HG03045 (cell line): ENCODE measurements around the gene PRKCB.
"Not testable (repeated sequence)": the region's sequence is repeated elsewhere in the genome, so short reads cannot be mapped to it uniquely, and the experiment has no call there.

Source experiments
- ATAC-seq: cut with Tn5 transposase; IDR thresholded peaks from one replicate; pipeline ENCODE4 v1.9.1; 2021; ENCODE audit warnings: mild to moderate bottlenecking, moderate library complexity; ENCODE audit not compliant: unreplicated experiment

PRKCB gene

DNA sequence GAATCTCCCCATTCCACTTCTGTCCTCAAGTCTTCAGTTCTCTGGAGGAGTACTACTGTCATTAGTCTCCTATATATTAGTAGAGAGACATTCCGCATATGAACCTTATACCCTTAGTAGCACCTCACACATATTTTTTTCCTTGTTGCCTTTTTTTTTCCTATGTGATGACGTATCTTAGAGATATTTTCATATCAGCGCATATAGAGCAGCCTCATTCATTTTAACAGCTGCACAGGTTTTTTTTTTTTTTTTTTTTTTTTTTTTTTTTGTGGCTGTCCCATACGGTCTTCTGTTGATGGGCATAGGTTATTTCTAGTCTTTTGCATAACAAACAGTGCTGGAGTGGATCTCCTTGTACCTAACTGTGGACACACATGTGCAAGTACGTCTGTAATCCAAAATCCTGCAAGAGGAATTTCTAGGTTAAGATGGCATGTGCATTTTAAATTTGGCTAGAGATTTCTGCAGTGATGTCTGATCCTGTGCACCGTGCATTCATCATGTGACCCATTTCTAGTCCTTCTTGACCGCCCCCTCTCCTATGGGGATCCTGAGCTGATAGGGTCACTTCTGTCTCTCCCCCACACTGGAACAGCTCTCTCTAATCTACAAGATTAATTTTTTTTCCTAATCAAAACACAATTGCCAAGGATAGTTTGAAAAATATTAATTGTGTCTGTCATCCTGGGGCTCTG is 64.8 kb downstream of the PRKCB start:
- no peak for ATAC-seq

DNA sequence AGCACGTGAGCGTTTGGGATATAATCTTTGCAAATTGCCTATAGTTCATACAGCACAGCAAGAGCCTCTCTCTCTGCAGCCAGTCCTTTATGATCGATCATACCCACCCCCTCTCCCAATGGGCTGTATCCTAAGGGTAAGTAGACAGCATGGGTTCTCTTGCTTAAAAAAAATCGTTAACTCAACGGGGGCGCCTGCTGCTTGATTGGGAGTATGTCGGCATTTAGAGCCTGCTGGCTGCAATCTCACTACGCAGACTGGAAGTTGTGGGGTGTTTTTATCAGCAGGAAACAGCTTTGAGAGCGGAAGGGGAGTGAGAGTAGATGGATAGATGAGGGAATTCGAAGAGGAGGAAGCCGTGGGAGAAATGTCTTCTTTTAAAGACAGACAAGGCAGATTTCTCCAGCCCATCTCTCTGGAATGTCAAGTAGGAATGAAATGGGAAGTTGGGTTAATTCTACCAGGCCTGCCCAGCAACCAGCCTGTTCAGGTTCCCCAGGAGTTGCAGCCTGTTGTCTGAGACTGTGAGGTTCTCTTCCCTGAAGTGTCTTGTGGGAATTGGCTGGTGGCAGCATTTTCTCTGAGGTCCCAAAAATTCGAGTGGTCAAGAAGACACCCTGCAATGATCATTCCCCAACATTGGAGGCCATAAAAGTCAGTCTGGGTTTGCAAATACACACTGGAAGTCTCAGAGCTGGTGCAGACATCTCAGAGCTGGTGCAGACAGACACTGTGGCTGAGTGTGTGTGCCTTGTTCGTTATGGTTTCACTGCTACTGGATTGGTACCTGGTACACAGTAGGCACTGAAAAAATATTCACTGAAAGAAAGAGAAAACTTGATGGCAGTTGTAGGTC is 65.6 kb downstream of the PRKCB start:
- ATAC-seq: no peak

DNA sequence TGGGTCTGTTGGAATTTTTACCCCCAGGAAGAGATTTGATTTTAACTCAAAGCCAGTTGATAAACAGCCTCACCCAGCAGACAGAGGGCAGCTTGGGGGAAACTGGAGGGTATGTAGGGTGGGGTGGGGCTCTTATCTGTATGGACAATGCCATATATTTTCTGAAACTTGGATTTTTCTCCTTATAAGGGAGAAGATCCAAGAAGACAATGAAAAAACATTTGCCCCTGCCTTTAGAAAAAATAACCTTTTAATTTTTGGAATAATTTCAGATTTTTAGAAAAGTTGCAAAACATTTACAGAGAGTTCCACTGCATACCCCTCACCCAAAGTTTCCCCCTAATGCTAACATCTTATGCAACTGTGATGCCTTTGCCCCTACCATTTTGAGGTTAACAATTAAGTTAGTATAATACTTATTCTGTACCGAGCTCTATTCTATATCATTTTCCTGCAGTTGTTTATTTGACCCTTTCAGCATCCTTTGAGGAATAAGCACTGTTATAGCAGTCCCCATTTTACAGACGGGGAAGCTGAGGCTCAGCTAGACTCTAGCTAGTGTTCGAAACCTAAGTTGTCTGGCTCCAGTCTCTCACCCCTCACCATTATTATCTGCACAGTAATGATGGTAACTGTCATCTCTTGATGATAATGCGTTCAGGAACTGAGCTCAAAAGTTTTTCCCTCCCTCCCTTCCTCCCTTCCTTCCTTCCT is 66.4 kb downstream of the PRKCB start:
- ATAC-seq: no peak

DNA sequence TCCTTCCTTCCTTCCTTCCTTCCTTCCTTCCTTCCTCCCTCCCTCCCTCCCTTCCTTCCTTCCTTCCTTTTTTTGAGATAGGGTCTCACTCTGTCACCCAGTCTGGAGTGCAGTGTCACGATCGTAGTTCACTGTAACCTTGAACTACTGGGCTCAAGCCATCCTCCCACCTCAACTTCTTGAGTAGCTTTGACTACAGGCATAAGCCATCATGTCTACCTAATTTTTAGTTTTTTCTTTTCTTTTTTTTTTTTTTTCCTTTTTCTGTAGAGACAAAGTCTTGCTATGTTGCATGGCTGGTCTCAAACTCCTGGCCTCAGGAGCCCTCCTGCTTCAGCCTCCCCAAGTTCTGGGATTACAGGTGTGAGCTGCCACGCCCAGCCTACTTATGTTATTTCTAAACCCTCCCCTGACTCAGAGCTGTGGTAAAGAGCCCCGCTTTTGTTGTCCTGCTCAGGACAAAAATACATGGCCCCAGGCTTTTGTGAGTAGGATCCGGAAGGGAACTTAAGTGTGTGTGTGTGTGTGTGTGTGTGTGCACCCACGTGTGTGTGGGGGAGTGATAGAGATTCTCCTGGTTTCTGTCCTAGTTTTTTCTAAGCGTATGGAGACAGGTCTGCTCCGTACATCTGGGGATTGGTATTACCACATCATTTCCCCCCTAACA is 67.1 kb downstream of the PRKCB start:
- no peak for ATAC-seq

DNA sequence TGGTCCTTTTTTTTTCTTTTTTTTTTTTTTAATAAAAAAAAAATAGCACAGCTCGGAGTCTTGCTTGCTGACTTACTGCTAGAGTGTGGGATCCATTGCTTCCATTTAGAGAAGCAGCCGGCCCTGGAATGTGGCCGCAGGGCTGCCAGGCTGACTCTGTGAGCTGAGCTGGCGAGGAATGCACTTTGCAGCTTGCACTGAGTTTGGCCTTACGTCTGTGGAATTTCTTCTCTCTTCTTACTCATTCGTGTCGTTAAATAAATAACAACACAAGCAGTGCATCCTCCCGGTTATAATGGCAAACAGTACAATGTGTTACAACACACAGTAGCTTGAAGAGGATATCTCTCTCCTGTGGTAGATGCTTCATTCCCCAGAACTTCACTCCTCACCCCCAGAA is 69.2 kb downstream of the PRKCB start:
- no peak for ATAC-seq

DNA sequence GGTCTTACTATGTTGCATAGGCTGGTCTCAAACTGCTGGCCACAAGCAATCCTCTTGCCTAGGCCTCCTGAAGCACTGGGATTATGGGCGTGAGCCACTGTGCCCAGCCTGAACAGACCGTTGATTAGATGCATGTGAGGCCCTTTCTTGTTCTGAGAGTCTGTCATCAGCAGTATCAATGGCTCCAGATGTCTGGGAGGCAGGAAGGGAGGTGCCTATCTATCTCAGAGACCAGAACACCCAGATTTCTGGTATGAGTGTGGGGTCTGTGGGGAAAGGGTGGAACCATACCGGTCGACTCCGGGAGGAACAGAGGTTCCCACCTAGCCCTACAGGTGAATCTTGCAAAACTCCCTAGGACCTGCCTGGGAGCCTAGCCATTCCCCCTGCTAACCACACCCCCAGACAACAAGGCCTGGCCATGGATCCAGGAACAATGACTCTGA is 71.7 kb downstream of the PRKCB start:
- no peak for ATAC-seq

DNA sequence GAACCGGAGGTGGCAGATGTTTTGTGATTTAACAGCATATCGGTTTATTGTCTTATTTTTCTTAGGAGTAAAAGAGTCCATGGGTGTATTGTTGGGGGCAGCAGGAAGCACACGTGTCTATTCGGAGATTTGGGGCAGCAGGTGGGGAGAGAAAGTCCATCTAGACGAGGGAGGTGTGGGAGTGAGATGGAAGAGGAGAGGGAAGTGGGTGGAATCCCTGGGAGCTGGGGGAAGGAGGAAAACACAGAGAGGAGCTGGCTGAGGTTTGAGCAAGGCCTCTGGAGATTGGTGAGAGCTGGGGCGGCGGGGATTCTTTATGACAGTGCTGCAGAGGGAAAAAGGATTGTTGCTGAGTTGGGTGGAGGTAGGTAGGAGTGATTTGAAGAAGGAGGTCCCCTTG is 72.1 kb downstream of the PRKCB start:
- ATAC-seq: no peak

DNA sequence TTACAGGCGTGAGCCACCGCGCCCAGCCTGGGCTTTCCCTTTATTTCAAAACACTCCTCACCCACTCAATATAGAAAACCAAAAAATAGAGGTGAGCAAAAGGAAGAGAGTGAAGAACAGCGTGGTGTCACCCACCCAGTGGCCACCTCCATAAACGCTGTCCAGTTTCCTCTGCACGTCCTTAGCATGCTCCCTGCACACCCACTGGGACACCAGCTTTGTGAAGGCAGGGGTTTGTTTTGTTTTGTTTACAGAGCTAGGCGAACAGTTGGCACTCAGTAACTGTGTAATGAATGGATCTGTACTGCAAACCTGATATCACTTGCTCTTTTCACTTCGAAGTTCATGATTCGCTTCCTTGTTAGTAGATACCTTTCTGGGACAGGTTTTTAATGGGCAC is 73.0 kb downstream of the PRKCB start:
- ATAC-seq: no peak

DNA sequence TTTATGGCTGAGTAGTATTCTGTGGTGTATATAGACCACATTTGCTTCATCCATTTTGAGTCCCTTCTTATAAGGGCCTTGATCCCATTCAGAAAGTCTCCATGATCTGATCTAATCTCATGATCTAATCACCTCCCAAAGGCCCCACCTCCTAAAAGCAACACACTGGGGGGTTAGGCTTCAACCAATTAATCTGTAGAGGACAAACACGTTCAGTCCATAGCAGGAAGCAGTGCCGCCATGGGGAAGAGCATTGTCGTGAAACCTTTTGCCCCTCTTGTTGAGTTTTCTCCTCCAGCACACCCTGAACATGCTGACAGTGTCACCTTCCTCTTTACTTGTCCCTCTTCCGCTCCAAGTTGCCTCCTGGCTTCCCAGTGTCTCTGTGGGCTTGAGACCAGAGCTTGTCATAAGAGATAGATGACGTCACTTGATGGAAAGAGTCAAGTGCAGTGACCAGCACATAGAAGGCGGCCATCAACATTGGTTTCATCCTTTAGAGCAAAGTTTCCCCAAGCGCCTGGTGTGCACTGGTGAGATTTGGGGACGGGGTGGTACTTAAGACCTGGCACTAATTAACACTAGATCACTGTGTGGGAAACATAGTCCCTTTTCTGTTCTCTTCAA is 74.1 kb downstream of the PRKCB start:
- no peak for ATAC-seq

DNA sequence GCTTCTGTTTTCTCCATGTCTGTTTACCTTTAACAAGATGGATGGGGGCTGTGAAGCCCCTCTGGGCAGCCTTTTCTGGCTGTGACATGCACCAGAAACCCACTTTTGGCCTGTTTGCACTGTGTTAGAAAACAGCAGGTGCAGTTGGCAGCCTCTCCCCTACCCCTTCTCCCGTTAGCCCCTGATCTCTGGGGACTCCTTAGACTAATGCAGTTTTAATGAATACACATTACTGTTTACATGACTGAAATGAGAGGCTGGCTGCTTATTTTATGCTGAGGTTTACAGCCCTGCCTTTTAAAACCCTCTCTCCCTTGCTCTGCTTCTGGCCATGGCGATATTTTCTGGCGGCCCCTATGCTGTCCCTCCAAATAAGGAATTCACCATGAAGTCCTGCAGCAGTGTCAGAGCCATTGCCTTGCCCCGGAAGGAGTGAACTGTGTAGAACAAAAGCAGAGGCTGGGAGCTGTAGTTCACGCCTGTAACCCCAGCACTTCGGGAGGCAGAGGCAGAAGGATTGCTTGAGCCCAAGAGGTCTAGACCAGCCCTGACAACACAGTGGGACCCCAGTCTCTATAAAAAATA is 79.3 kb downstream of the PRKCB start:
- ATAC-seq: no peak

DNA sequence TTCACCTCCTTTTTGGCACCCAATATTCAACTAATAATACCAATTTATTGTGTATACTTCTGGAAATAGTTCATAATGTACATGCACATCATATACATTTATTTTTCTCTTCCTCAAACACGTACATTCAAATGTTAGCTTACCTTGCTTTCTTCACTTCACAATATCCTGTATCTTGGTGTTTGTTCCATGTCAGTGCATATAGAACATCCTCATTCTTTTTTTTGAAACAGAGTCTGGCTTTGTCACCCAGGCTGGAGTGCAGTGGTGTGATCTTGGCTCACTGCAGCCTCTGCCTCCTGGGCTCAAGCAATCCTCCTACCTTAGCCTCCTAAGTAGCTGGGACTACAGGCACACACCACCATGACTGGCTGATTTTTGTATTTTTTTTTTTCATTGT is 80.8 kb downstream of the PRKCB start:
- ATAC-seq: not testable (repeated sequence)

DNA sequence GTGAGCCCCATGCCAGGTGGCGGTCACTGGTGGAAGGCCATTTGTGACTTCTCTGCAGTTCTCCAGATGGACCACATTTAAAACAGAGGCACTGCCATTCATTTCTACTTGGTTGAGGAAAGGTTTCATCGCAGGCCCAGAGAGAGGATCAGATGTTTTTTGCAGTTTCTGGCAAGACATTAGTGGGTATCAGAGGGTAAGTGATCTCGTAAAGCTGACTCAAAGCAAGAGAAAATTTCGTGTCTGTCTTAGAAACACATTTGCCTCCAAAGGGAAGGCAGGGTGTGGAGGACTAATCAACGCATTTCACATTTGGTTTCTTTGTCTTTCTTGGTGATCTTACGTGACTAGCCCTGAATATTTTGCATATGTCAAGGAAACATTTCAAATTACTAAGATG is 81.8 kb downstream of the PRKCB start:
- ATAC-seq: peak; percentile 49

DNA sequence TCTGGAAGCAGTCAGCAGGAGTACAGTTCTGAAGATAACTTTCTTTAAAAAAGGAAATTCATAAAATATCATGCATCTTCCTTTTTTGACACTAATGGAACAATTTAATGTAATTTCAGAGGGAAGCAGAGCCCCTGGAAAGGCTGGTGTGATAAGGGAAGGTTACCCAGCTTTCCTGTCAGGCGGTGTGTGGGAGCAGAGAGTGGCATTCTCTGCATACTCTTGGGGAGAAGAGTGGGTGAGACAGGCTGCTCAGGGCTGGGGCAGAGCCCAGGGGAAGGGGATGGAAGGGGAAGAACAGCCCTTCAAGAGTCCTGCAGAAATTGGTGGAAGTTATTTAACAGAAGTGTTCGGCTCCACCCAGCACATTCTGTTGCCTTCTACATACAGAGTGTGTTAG is 84.7 kb downstream of the PRKCB start:
- no peak for ATAC-seq

DNA sequence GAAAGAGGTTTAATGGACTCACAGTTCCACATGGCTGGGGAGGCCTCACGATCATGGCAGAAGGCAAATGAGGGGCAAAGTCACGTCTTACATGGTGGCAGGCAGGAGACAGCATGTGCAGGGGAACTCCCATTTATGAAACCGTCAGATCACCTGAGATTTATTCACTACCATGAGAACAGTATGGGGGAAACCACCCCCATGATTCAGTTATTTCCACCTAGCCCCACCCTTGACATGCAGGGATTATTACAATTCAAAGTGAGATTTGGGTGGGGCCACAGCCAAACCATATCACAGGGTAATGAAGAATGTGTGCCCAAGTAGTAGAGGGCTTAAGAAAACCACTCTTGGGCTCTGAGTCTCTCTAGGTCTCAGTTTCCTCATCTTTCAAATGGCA is 85.1 kb downstream of the PRKCB start:
- ATAC-seq: no peak

DNA sequence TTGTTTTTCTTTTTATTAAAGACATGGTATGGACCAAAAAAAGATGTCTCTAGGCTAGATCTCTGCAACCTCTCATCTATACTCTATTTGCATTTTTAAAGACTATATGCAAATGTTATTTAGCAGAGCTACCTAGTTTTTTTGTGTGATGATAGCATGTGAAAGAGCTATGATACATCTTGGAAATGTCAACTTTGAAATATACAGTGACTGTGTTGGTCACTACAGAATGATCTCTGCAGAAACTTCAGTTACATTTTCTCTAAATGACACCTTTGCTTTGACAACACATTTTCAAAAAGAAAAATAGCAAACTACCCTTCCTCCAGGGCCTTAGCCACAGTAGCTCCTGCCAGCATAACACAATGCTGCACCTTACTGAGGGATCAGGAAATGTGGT is 86.6 kb downstream of the PRKCB start:
- ATAC-seq: no peak

DNA sequence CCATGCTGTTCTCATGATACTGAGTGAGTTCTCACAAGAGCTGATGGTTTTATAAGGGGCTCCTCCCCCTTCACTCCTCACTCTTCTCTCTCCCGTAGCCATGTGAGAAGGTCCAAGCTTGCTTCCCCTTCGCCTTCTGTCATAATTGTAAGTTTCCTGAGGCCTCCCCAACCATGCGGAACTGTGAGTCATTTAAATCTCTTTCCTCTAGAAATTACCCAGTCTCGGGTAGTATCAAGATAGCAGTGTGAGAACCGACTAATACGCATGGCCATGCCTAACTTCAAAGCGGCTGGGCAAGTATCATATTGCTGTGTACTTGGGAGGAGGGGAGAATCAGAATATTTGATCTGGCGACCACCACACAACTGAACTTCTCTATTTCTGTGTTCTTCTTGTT is 88.3 kb downstream of the PRKCB start:
- ATAC-seq: no peak

DNA sequence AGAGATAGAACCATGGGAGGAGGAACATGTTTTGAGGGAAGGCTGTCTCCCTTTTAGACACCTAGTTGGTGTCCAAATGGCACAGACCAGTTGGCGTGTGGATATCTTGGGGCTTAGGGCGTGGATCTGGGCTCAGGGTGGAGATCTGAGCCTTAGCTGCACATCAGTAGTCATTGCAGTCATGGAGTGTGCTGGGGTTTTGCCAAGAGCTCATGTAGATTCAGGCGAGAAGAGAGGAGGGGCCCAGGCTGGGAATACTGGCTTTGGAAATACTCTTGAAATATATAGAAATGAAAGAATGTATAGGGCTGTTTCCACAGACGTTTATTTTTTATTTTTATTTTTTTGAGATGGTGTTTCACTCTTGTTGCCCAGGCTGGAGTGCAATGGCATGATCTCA is 92.0 kb downstream of the PRKCB start:
- no peak for ATAC-seq

DNA sequence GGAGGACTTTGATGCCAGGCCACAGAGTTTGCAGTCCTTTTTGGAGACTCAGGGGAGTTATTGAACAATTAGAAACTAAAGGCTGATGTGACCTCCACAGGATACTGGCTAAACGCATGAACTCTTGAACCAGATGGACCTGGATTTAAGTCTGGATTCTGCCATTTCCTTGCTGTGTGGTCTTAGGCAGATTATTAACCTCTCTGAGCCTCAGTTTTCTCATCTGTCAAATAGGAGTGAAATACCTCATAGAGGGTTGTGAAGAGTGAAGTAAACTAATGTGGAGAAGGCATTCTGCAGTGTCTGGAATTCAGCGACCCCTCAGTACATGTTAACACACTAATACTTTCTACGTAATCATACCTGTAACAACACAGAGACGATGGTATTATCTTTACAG is 93.5 kb downstream of the PRKCB start:
- no peak for ATAC-seq

DNA sequence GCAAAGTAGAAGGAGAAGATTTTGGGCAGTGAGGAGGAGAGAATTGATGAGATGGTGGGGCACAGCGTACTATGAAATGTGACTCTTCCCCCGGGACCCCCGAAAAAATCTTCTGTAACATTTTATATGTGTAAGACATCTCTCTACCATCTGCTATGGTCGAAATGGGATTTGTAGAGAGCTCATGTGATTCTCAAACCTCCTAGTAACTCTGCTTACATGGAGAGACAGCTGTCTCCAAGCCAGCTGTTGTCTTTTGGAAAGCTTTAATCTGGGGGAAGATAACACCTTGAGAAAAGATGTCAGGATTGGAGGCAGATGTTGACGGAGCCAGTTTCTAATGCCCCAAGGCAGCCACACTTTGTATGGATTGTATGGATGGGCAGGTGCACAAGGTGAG is 94.1 kb downstream of the PRKCB start:
- ATAC-seq: no peak

DNA sequence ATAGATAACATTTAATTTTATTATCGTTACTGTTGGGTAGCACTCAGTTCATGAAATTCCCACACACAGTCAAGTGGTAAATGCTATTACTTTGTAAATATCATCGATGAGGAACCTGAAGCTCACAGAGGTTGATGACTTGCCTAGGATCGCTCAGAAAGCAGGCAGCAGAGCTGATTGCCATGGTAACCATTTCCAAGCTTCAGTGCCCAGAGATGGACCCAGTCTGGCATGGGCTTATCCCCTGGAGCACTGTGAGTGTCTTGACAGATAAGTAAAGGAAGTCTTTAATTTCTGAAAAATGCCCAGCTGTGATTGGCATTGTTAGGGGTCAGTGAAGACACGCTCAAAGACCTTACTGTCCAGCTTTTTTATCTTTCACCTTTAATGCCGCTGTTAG is 95.0 kb downstream of the PRKCB start:
- no peak for ATAC-seq
